Left lobe of liver (tissue), 2 donors: ENCODE results near the gene RNF180. TPM values are rescaled to one million over a fixed set of nuclear protein-coding genes. Genes with fewer than 3 reads are reported as not detected.
"Not testable (repeated sequence)": the region's sequence is repeated elsewhere in the genome, so short reads cannot be mapped to it uniquely, and the experiment has no call there.

Experiments
- ATAC-seq: fragments of 200-7000 bp; cut with Tn5 transposase; one replicate; pipeline ENCODE4 v1.9.1; 2020; ENCODE audit warnings: mild to moderate bottlenecking, moderate library complexity
- DNase-seq: peaks from one replicate; pipeline ENCODE4 v3.0.0-alpha.2; 2020; ENCODE audit warnings: low spot score
- total RNA-seq: library from RNA; stranded (reverse); gene quantifications from one replicate; pipeline ENCODE4 v1.2.1, GENCODE V29; 2021
- donor health status: DM: no; HTN: no; CAD: no; lungs with moderate emphysema.
- donor health status: DM: no; HTN: yes; CAD: no.

RNF180 gene
- total RNA-seq, 1 donor from 2014 or later, result 4.4 TPM

DNA sequence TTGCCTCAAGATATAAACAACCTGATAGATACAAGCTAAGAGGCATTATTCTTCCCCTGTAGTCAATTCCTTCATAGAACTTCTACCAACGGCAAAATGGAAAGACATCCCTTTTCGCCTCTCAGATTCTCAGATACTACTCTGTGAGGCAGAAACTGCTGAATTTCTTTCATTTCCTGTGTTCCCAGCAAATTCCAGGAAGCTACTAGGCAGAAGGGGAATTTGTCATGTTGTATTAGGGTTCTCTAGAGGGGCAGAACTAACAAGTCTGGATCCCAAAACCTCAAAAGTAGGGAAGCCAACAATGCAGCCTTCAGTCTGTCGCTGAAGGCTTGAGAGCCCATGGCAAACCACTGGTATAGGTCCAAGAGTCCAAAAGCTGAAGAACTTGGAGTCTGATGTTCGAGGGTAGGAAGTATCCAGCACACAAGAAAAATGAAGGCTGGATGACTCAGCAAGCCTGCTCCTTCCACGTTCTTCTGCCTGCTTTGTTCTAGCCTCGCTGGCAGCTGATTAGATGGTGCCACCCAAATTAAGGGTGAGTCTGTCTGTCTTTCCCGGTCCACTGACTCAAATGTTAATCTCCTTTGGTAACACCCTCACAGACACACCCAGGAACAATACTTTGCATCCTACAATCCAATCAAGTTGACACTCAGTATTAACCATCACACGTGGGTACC is 15.2 kb downstream of the RNF180 start:
- ATAC-seq, result peak; percentile 24

DNA sequence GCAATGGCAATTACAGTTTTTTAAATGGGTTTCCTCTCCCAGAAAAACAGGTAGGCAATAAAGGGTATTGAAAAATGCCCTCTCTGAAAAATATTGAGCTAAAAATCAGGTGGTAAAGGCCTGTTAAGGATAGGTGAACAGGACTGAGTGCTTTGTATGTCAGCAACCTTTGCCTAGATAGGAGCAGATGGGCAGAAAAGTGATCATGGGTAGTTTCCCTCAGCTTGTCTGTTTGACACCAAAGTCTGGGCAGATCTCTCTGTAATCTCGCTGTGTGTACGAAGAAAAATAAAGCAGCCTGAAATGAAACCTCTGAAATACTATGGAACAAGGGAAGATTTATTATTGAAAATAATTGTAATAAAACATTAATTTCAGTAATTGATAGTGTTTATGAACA is 15.8 kb downstream of the RNF180 start:
- ATAC-seq (peak; percentile 85), DNase-seq (no peak)

More for the DNA sequence above, 15.2 kb downstream of the RNF180 start:
- DNase-seq, result no peak

DNA sequence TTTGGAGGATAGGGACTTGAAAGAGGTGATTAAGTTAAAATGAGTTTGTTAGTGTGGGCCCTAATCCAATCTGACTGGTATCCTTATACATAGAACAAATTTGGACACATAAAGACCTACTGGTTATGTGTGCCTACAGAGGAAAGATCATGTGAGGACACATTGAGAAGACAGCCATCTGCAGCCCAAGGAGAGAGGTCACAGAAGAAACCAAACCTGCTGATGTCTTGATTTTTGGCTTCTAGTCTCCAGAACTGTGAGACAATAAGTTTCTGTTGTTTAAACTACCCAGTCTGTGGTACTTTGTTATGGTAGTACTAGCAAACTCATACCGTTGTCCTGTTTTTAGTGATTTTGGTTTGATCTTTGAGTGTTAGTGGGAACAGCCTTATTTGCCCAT is 18.3 kb downstream of the RNF180 start:
- ATAC-seq (no peak), DNase-seq (no peak)

DNA sequence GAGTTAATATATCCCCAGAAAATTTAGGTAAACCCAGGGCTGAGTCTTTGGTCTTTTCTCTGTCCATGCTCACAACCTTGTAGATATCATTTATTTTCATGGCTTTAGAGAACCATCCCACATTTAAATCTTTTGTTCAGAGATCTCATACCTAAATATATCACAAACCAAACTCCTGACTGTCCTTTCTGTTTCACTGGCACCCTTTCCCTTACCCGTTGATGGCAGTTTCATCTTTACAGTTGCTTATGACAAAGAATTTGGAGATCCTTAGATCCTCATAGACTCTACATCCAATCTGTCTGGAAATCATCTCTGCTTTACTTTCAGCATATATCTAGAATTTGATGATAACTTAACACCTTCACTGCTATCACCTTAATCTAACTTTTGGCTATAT is 19.2 kb downstream of the RNF180 start:
- no peak for ATAC-seq
- no peak for DNase-seq

DNA sequence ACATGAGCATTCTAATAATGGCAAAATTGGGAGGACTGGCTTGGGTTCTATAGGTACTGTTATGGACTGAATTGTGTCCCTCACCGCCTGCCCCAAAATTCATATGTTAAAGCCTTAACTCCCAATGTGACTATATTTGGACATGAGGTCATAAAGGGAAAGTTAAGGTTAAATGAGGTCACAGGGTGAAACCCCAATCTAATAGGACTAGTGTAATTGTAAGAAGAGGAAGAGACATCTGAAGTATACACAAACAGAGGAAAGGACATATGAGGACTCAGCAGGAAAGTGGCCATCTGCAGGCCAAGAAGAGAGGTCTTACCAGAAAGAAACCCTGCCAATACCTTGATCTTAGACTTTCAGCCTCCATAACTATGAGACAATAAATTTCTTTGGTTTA is 23.1 kb downstream of the RNF180 start:
- no peak for DNase-seq
- ATAC-seq, result no peak

DNA sequence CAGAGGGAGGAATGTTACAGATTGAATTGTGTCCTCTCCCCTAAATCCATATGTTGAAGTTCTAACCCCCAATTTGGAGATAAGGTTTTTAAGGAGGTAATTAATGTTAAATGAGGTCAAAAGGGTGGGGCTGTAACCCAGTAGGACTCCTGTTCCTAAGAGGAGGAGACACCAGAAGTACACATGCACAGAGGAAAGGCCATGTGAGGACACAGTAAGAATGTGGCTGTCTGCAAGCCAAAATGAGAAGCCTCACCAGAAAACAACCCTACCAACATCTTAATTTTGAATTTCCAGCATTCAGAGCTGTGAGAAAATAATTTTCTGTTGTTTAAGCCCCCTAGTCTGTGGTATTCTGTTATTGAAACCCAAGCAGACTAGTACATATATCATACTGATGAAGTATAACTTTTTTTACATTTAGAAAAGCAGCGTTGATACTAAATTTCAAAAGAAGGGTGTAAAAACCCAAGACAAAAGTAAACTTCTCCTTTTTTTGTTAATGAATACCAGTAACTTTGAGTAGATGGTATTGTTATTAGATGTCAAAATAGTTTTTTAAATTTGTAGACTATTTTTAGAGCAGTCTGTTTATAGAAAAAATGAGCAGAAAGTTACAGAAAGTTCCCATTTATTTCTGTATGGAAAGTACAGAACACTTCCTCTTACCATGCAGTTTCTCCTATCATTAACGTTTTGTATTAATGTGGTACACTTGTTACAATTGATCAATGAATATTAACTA is 25.1 kb downstream of the RNF180 start:
- DNase-seq, result no peak
- ATAC-seq, result no peak

DNA sequence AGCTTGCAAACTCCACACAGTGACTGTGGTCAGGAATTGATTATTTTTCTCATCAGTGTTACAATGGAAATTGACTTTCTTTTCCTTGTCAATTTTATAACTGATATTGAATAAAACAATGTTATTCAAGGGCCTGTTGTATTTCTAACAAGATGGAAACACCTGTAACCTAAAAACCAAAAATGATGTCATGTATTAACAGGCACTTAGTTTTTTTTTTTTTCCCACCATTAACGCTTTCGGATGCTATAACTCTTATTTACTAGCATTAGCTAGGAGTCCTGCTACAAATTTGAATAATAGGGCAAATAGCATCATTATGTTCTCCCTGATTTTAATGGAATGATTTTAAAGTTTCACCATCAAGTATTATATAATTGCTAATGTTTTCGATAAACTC is 30.3 kb downstream of the RNF180 start:
- ATAC-seq (no peak), DNase-seq (no peak)

DNA sequence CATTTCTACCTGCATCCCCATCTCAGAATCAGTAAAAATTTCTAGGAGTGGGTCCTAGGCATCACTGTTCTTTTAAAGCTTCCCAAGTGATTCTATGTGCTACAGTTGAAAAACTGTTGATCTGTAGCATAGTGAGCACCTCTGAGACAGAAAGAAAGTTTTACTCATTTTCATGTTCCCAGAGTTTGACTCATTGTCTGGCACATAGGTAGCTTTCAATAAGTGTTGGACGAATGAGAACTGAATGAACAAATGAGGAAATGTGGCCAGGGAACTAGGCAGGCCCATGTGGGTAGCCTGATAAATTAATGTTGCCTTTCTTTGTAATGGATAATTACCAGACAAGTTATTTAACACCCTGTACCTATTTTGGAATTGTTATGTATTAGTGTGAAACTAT is 33.8 kb downstream of the RNF180 start:
- ATAC-seq (no peak), DNase-seq (no peak)

DNA sequence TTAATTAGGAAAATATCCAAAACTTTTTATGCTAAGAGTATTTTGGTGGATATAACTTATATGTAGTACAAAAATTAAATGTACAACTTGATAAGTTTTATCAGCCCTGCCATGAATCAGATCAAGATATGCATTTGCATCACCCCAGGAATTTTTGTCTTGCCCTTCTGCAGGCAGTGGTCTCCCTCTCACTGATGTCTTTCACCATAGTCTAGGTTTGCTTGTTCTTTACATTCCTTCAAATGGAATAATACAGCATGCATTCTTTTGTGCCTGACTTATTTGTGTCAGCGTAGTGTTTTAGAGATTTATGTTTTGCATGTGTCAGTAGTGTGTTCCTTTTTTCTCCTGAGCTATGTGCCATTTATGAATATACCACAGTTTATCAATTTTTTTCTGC is 36.4 kb downstream of the RNF180 start:
- ATAC-seq (no peak), DNase-seq (no peak)

DNA sequence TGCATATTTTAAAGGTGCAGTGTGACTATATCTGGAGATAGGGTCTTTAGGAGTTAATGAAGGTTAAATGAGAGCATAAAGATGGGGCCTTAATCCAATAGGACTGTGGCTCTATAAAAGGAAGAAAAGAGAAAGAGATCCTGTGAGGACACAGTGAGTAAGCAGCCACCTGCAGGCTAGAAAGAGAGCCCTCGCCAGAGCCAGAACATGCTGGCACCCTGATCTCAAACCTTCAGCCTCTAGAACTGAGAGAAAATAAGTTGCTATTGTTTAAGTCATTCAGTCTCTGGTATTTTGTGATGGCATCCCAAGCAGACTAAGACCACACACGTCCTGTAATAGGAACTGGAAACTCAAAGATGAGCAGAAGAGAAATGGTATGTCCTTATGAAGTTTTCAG is 41.0 kb downstream of the RNF180 start:
- no peak for DNase-seq
- ATAC-seq, result peak; percentile 33

DNA sequence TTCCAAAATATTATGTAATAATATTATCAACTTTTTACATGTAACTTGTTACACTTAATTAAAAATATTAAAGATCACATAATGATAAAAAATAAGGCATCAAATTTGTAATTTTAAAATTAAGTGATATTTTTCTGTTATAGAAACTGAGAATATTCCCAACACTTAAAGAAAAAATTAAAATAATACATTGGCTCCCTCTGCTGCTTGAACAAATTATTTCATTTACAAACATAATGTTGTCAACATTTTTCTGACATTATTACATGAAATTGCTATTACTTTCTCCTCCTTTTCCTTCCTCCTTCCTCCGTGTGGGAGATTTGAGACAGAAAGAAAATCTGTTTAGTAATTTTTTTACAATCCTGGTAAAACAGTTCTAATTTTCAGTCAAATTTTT is 42.3 kb downstream of the RNF180 start:
- ATAC-seq (peak; percentile 46), DNase-seq (no peak)

DNA sequence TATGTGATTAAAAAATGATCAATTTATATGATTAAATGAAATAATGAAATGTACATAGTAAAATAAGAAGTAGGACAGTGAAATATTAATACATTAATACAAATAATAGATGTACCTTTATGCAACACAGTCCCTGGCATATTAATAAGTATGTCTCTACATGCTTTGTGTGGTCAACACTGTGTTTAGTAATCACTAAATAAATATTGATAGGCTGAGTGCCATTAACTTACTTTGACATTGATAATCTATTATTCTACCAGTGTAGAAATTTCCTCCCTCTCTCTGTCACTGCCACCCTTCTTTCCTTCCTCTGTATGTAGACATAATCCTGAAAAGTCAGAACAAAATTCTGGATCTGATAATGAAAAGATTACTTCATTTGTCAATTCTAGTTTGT is 43.7 kb downstream of the RNF180 start:
- ATAC-seq, result peak; percentile 65
- DNase-seq, result no peak

DNA sequence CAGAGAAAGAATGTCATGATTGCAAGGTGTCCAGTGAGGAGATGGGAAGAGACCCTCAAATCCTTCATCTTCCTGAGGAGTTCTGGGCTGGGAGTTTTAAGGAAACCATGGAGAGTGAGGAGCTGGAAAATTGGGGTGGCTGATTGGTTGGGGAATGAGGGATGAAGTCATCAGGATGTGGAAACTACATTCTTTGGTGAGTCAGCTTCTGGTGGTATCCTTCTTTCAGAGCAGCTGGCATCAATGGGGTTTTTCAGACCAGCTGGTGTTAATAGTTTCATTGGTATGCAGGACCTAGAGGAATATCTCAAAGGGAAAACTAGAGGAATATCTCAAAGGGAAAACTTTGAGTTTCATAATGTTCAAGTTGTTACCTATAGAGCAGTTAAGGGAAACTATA is 45.2 kb downstream of the RNF180 start:
- no peak for DNase-seq
- no peak for ATAC-seq

DNA sequence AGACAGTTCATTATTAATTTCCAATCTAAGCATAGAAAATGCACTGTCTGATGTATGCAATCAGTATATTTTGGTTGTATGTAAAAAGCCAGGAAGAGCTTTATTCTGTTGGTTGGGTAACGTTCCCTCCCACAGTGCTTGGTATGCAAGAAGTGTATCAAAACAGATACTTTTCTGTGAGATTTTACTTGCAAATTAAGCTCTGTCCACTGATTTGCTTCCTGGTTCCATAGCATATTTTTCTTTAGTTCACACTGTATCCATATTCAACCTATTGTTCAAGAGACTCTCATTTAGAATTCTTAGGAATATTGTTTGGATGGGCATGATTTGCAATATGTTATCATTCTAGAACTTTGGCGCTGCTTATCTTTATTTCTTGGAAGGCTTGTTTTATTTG is 47.4 kb downstream of the RNF180 start:
- ATAC-seq (no peak), DNase-seq (no peak)

DNA sequence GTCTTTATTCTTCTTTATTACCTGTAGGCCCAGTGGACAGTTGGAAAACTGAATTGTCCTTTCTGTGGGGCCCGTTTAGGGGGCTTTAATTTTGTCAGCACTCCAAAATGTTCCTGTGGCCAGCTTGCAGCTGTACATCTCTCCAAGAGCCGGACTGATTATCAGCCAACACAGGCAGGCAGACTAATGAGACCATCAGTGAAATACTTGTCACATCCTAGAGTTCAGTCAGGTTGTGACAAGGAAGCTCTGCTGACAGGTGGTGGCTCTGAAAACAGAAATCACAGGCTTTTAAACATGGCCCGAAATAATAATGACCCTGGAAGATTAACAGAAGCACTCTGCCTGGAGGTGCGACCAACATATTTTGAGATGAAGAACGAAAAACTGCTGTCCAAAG is 47.9 kb downstream of the RNF180 start:
- ATAC-seq (no peak), DNase-seq (no peak)

DNA sequence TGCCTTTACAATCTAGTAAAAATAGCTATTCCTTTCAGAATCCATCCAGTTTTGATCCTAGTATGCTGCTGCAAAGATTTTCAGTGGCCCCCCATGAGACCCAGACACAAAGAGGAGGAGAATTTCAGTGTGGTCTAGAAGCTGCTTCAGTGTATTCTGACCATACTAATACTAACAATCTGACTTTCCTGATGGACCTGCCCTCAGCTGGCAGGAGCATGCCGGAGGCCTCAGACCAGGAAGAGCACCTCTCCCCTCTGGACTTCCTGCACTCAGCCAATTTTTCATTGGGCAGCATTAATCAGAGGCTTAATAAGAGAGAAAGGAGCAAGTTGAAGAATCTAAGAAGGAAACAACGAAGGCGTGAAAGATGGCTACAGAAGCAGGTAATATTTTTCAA is 48.5 kb downstream of the RNF180 start:
- DNase-seq (no peak), ATAC-seq (no peak)

DNA sequence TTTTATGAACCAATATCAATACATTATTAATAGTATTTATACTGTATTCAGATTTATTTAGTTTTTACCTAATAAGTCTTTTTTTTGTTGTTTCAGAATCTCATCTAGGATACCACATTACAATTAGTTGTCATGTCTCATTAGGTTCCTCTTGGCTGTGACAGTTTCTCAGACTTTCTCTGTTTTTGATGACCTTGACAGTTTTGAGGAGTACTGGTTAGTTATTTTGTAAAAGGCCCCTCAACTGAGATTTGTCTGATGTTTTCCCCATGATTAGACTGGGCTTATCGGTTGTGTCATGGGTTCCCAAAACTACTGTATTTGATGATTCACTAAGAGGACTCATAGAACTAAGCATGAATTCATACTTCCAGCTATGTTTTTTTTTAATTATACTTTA is 56.3 kb downstream of the RNF180 start:
- DNase-seq, result no peak
- ATAC-seq, result no peak

DNA sequence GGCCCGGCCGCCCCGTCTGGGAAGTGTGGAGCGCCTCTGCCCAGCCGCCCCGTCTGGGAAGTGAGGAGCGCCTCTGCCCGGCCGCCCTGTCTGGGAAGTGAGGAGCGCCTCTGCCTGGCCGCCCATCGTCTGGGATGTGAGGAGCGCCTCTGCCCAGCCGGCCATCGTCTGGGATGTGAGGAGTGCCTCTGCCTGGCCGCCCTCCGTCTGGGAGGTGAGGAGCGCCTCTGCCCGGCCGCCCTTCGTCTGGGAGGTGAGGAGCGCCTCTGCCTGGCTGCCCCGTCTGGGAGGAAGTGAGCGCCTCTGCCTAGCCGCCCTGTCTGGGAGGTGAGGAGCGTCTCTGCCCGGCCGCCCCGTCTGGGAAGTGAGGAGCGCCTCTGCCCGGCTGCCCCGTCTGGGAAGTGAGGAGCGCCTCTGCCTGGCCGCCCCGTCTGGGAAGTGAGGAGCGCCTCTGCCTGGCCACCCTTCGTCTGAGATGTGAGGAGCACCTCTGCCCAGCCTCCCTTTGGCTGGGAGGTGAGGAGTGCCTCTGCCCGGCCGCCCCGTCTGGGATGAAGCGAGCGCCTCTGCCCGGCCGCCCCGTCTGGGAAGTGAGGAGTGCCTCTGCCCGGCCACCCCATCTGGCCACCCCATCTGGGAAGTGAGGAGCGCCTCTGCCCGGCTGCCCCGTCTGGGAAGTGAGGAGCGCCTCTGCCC is 59.8 kb downstream of the RNF180 start:
- not testable (repeated sequence) for ATAC-seq, DNase-seq

DNA sequence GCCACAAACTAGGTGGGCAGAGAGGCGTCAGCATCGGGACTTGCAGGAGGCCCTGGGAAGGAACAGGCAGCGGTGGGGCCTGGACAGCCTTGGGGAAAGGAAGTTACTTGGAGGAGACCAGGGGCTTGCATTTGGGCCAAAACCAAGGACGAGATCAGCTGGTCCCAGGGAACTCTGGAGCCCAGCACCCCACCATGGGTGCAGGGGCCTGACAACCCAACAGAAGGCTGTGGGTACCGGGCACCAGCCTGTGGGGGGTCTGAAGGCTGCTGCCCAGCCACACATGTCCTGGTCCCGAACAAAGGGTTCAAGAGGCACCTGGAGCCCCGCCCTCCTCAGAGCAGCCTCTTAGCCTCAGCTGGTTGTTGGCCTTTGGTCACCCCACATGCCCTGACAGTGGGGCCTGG is 61.5 kb downstream of the RNF180 start:
- DNase-seq, ATAC-seq: not testable (repeated sequence)

DNA sequence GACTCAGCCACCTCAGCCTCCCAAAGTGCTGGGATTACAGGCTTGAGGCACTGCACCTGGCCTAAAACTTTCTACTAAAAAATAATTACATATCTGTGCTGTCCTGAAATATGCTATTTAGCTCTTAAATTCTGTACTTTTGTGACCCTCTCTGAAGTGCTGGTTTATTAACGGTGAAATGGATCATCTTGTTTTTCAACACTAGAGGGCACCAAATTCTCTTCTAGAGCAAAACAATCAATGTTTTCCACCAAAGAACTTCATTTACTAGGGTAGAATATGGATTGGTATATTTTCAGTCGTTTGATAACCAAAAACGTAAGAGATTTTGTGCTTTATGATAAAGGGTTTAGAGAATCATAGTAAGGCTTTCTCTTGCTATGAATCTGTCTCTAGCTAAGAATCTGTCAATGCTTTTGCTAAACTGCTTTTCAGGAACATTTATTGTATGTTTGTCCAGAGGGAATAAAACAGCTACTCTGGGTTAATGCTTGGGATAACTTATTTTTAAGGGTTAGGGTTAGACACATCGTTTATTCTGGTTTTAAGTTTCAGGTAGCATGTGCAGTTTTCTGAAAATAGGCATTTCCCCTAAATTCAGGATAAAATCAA is 63.6 kb downstream of the RNF180 start:
- ATAC-seq, result peak; percentile 81
- no peak for DNase-seq

DNA sequence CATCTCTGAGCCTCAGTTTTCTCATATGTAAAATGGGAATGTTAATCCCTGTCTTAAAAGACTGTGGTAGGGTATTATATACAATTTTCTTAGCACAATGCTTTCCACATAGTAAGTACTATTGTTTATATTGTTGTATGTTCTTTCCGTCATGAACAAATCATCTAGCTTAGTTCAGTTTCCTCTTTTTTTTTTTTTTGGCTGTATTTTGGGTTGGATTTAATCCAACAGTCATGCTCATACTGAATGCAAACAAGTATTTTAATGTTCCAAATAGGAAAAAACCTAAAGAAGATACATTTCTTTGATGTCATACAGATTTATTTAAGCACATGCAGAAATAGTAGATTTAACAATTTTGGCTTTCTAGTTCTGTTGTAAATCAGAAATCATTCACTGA is 95.1 kb downstream of the RNF180 start:
- ATAC-seq (no peak), DNase-seq (no peak)

DNA sequence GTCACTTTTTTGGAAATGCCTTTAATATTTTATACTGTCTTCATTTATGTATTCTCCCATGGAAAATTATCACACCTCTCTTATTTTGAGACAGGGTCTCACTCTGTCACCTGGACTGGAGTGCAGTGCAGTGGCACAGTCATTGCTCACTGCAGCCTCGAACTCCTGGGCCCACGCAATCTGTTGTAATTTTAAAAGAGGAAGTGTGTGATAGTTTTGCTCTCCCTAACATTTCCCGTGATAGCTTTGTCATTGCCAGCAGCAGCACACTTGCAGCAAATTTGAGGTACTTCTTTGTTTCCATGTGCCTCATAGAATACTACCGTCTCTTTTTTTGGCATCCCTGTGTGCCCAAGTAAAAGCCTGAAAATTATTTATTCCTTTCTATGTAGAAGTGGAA is 103.5 kb downstream of the RNF180 start:
- ATAC-seq, result no peak
- DNase-seq, result no peak
